ENCODE measurements around the gene MOSPD3. TPM values are rescaled to one million over a fixed set of nuclear protein-coding genes. Genes with fewer than 3 reads are reported as not detected.

The MOSPD3 gene
- total RNA-seq, 1 experiment from 2014 or later, result 34.9 TPM

- in situ Hi-C loops (cut with HindIII; ENCODE audit: low pct_unique_long_range_greater_than_20kb, low sequenced_read_pairs), result no loop called here
- no peak for DNase-seq (ENCODE audit: low read depth)
Observed at GRCh38 chr7:100574362-100575205, 37.8 kb upstream of the MOSPD3 start.

GRCh38 chr7:100575206-100575631, 37.1 kb upstream of the MOSPD3 start:
- in situ Hi-C loops (cut with HindIII; ENCODE audit: low pct_unique_long_range_greater_than_20kb, low sequenced_read_pairs), result no loop called here
- no peak for DNase-seq (ENCODE audit: low read depth)

- DNase-seq (ENCODE audit: low read depth), result no peak
- in situ Hi-C loops (cut with HindIII; ENCODE audit: low pct_unique_long_range_greater_than_20kb, low sequenced_read_pairs), result no loop called here
Observed at GRCh38 chr7:100575746-100576383, 36.5 kb upstream of the MOSPD3 start.

GRCh38 chr7:100576384-100576993, 35.9 kb upstream of the MOSPD3 start:
- in situ Hi-C loops (cut with HindIII; ENCODE audit: low pct_unique_long_range_greater_than_20kb, low sequenced_read_pairs), result no loop called here

GRCh38 chr7:100577103-100577502, 35.2 kb upstream of the MOSPD3 start:
- DNase-seq (ENCODE audit: low read depth), result no peak

More at GRCh38 chr7:100576384-100576993, 35.9 kb upstream of the MOSPD3 start:
- no peak for DNase-seq (ENCODE audit: low read depth)

GRCh38 chr7:100577507-100577906, 34.8 kb upstream of the MOSPD3 start:
- no peak for DNase-seq (ENCODE audit: low read depth)
- in situ Hi-C loops (cut with HindIII; ENCODE audit: low pct_unique_long_range_greater_than_20kb, low sequenced_read_pairs), result no loop called here

More at GRCh38 chr7:100577103-100577502, 35.2 kb upstream of the MOSPD3 start:
- in situ Hi-C loops (cut with HindIII; ENCODE audit: low pct_unique_long_range_greater_than_20kb, low sequenced_read_pairs), result no loop called here

- DNase-seq (ENCODE audit: low read depth), result no peak
- in situ Hi-C loops (cut with HindIII; ENCODE audit: low pct_unique_long_range_greater_than_20kb, low sequenced_read_pairs), result no loop called here
Observed at GRCh38 chr7:100578246-100579183, 33.8 kb upstream of the MOSPD3 start.

GRCh38 chr7:100580466-100581283, 31.7 kb upstream of the MOSPD3 start:
- in situ Hi-C loops (cut with HindIII; ENCODE audit: low pct_unique_long_range_greater_than_20kb, low sequenced_read_pairs), result no loop called here
- DNase-seq (ENCODE audit: low read depth), result no peak

GRCh38 chr7:100582041-100582579, 30.2 kb upstream of the MOSPD3 start:
- no peak for DNase-seq (ENCODE audit: low read depth)
- in situ Hi-C loops (cut with HindIII; ENCODE audit: low pct_unique_long_range_greater_than_20kb, low sequenced_read_pairs), result no loop called here

- in situ Hi-C loops (cut with HindIII; ENCODE audit: low pct_unique_long_range_greater_than_20kb, low sequenced_read_pairs), result no loop called here
Observed at GRCh38 chr7:100582650-100583049, 29.7 kb upstream of the MOSPD3 start.

GRCh38 chr7:100583132-100584053, 28.9 kb upstream of the MOSPD3 start:
- in situ Hi-C loops (cut with HindIII; ENCODE audit: low pct_unique_long_range_greater_than_20kb, low sequenced_read_pairs), result no loop called here
- no peak for DNase-seq (ENCODE audit: low read depth)

More at GRCh38 chr7:100582650-100583049, 29.7 kb upstream of the MOSPD3 start:
- DNase-seq (ENCODE audit: low read depth), result no peak

- DNase-seq (ENCODE audit: low read depth), result no peak
- in situ Hi-C loops (cut with HindIII; ENCODE audit: low pct_unique_long_range_greater_than_20kb, low sequenced_read_pairs), result no loop called here
Observed at GRCh38 chr7:100584054-100584682, 28.2 kb upstream of the MOSPD3 start.

- in situ Hi-C loops (cut with HindIII; ENCODE audit: low pct_unique_long_range_greater_than_20kb, low sequenced_read_pairs), result no loop called here
- DNase-seq (ENCODE audit: low read depth), result no peak
Observed at GRCh38 chr7:100584683-100585510, 27.4 kb upstream of the MOSPD3 start.

GRCh38 chr7:100585511-100586265, 26.7 kb upstream of the MOSPD3 start, which contains the start of gene LRCH4:
TSS of gene LRCH4 (minus strand) at chr7:100586129. CDS start at chr7:100586100, 29 bp downstream.
- in situ Hi-C loops (cut with HindIII; ENCODE audit: low pct_unique_long_range_greater_than_20kb, low sequenced_read_pairs), result no loop called here

More at GRCh38 chr7:100585511-100586265, 26.7 kb upstream of the MOSPD3 start, which contains the start of gene LRCH4:
- no peak for DNase-seq (ENCODE audit: low read depth)
